ENCODE measurements around the gene FBXO31. TPM values are rescaled to one million over a fixed set of nuclear protein-coding genes. Genes with fewer than 3 reads are reported as not detected.

Gene FBXO31
- polyA plus RNA-seq, 1 donor from 2014 or later, result 20.6 TPM

DNA sequence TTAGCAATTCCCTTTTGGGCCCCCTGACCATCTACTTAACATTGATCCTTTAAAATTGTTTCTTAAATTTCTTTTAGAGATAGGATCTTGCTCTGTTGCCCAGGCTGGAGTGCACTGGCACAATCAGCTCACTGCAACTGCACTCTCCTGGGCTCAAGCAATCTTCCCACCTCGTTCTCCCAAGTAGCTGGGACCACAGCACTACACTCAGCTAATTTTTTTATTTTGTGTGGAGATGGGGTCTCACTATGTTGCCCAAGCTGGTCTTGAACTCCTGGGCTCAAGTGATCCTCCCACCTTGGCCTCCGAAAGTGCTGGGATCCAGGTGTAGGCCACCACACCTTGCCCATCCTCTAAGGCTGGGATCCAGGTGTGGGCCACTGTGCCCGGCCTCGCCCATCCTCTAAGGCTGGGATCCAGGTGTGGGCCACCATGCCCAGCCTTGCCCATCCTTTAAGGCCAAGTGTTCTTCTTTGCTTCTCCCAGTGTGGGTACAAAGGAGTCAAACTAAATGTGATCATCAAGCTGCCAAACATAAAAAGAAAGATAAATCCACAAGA, 79.5 kb downstream of the FBXO31 start:
- H3K9me2 ChIP-seq (ENCODE audit: insufficient read depth, low read length), result no peaks in the 10 kb centered on the region
- H3F3A ChIP-seq (ENCODE audit: insufficient read depth, low read length, poor library complexity, severe bottlenecking), result no peaks in the 10 kb centered on the region
- no peaks in the 10 kb centered on the region for H3K9me3 ChIP-seq (ENCODE audit: low read length)
- H3K79me2 ChIP-seq (replicated peaks; ENCODE audit: insufficient read depth, low read length), result no peaks in the 10 kb centered on the region
- H3K36me3 ChIP-seq (ENCODE audit: insufficient read depth, low read length), result no peaks in the 10 kb centered on the region
- H3K4me3 ChIP-seq (ENCODE audit: low read length), result no peak overlapping the region
- H3K27me3 ChIP-seq (ENCODE audit: insufficient read depth, low read depth, low read length), result no peaks in the 10 kb centered on the region
- H4K20me1 ChIP-seq (ENCODE audit: insufficient read depth), result no peaks in the 10 kb centered on the region
- H3K27ac ChIP-seq (ENCODE audit: low read length), result no peak overlapping the region
- H3K9ac ChIP-seq (ENCODE audit: low read length), result no peak overlapping the region
- no peak overlapping the region for H2AFZ ChIP-seq (ENCODE audit: low read depth, low read length)
- H3K4me2 ChIP-seq (ENCODE audit: low read length), result no peak overlapping the region
- TF ChIP-seq EP300 (conservative IDR thresholded peaks at IDR 0.05; ENCODE audit: poor library complexity, severe bottlenecking) (no peak), RAD21 (conservative IDR thresholded peaks at IDR 0.05) (no peak), MXI1 (conservative IDR thresholded peaks at IDR 0.05; ENCODE audit: poor library complexity, severe bottlenecking) (no peak), TAF1 (IDR thresholded peaks at IDR 0.05; ENCODE audit: low read depth) (no peak), EZH2 (IDR thresholded peaks at IDR 0.05; ENCODE audit: borderline replicate concordance, insufficient read depth, low read length, poor library complexity, severe bottlenecking) (no peak), POLR2AphosphoS5 (IDR thresholded peaks at IDR 0.05) (no peak), SMC3 (conservative IDR thresholded peaks at IDR 0.05; ENCODE audit: poor library complexity) (no peak)
- TF ChIP-seq, protein P1, sequence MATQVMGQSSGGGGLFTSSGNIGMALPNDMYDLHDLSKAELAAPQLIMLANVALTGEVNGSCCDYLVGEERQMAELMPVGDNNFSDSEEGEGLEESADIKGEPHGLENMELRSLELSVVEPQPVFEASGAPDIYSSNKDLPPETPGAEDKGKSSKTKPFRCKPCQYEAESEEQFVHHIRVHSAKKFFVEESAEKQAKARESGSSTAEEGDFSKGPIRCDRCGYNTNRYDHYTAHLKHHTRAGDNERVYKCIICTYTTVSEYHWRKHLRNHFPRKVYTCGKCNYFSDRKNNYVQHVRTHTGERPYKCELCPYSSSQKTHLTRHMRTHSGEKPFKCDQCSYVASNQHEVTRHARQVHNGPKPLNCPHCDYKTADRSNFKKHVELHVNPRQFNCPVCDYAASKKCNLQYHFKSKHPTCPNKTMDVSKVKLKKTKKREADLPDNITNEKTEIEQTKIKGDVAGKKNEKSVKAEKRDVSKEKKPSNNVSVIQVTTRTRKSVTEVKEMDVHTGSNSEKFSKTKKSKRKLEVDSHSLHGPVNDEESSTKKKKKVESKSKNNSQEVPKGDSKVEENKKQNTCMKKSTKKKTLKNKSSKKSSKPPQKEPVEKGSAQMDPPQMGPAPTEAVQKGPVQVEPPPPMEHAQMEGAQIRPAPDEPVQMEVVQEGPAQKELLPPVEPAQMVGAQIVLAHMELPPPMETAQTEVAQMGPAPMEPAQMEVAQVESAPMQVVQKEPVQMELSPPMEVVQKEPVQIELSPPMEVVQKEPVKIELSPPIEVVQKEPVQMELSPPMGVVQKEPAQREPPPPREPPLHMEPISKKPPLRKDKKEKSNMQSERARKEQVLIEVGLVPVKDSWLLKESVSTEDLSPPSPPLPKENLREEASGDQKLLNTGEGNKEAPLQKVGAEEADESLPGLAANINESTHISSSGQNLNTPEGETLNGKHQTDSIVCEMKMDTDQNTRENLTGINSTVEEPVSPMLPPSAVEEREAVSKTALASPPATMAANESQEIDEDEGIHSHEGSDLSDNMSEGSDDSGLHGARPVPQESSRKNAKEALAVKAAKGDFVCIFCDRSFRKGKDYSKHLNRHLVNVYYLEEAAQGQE (IDR thresholded peaks at IDR 0.05; ENCODE audit: borderline replicate concordance), result no peak
- TF ChIP-seq, protein P2, sequence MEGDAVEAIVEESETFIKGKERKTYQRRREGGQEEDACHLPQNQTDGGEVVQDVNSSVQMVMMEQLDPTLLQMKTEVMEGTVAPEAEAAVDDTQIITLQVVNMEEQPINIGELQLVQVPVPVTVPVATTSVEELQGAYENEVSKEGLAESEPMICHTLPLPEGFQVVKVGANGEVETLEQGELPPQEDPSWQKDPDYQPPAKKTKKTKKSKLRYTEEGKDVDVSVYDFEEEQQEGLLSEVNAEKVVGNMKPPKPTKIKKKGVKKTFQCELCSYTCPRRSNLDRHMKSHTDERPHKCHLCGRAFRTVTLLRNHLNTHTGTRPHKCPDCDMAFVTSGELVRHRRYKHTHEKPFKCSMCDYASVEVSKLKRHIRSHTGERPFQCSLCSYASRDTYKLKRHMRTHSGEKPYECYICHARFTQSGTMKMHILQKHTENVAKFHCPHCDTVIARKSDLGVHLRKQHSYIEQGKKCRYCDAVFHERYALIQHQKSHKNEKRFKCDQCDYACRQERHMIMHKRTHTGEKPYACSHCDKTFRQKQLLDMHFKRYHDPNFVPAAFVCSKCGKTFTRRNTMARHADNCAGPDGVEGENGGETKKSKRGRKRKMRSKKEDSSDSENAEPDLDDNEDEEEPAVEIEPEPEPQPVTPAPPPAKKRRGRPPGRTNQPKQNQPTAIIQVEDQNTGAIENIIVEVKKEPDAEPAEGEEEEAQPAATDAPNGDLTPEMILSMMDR (IDR thresholded peaks at IDR 0.05; ENCODE audit: poor library complexity, severe bottlenecking), result no peak

DNA sequence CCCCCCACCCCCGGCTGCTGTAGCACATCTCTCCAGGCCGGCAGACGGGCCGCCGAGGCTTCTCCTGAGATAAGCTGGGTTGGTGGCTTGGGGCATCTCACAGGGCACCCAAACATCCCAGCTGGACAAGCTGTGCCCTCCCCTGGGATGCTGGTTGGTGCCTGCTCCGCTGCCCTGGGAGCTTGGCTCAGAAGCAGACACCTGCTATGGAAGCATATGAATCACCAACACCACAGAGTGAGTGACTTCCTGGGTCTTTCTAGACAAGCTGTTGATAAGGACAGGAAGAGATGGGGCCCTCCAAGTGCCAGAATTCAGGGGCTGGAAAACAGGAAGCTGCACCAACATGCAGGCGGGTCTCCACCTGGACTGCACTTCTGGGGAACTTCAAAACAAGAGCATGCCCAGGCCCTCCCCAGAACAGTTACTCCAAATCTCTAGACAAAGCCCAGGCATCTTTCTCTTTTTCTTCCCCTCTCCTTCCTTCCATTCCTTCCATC, 80.1 kb downstream of the FBXO31 start:
- H3K27me3 ChIP-seq (ENCODE audit: insufficient read depth, low read depth, low read length), result no peaks in the 10 kb centered on the region
- H3K36me3 ChIP-seq (ENCODE audit: insufficient read depth, low read length), result no peaks in the 10 kb centered on the region
- no peak overlapping the region for H3K27ac ChIP-seq (ENCODE audit: low read length)
- H3K9me2 ChIP-seq (ENCODE audit: insufficient read depth, low read length), result no peaks in the 10 kb centered on the region
- H3K4me2 ChIP-seq (ENCODE audit: low read length), result no peak overlapping the region
- no peak overlapping the region for H3K9ac ChIP-seq (ENCODE audit: low read length)
- H3F3A ChIP-seq (ENCODE audit: insufficient read depth, low read length, poor library complexity, severe bottlenecking), result no peaks in the 10 kb centered on the region
- H3K9me3 ChIP-seq (ENCODE audit: low read length), result no peaks in the 10 kb centered on the region
- no peak overlapping the region for H2AFZ ChIP-seq (ENCODE audit: low read depth, low read length)
- TF ChIP-seq, protein P2 (IDR thresholded peaks at IDR 0.05; ENCODE audit: poor library complexity, severe bottlenecking), result no peak
- TF ChIP-seq, protein P1 (IDR thresholded peaks at IDR 0.05; ENCODE audit: borderline replicate concordance), result no peak
- no peak for TF ChIP-seq EP300 (conservative IDR thresholded peaks at IDR 0.05; ENCODE audit: poor library complexity, severe bottlenecking)
- TF ChIP-seq TAF1 (IDR thresholded peaks at IDR 0.05; ENCODE audit: low read depth), result no peak
- no peak for TF ChIP-seq POLR2AphosphoS5 (IDR thresholded peaks at IDR 0.05)
- no peak for TF ChIP-seq RAD21 (conservative IDR thresholded peaks at IDR 0.05)
- H3K79me2 ChIP-seq (replicated peaks; ENCODE audit: insufficient read depth, low read length), result no peaks in the 10 kb centered on the region
- no peak overlapping the region for H3K4me3 ChIP-seq (ENCODE audit: low read length)
- H4K20me1 ChIP-seq (ENCODE audit: insufficient read depth), result no peaks in the 10 kb centered on the region
